ENCODE measurements around the gene FHIT. TPM values are rescaled to one million over a fixed set of nuclear protein-coding genes. Genes with fewer than 3 reads are reported as not detected.

The FHIT gene
- total RNA-seq, 2 experiments from 2014 or later: 7.6 to 7.9 TPM

GRCh38 chr3:60323180-60323579 is 928.1 kb downstream of the FHIT start:
- ChIA-PET CTCF (no interaction called here), POLR2A (no interaction called here)
- intact Hi-C loops (cut with micrococcal nuclease): no loop called here
- Mint-ChIP-seq H3K27me3 (no peaks in the 10 kb centered on the region), H3K4me1 (ENCODE audit: low read depth) (peaks cover 4% of the 10 kb centered on the region), H3K9me3 (no peaks in the 10 kb centered on the region), H3K36me3 (ENCODE audit: low read depth) (no peaks in the 10 kb centered on the region), H3K4me3 (no peak overlapping the region), H3K27ac (no peak overlapping the region)
- ATAC-seq (no peak), DNase-seq (no peak)
- TF ChIP-seq CTCF (IDR thresholded peaks at IDR 0.05): no peak

- no peaks in the 10 kb centered on the region for H3K27me3 Mint-ChIP-seq
- no peak overlapping the region for H3K27ac Mint-ChIP-seq
- intact Hi-C loops (cut with micrococcal nuclease): no loop called here
- ATAC-seq (no peak), DNase-seq (no peak)
- H3K9me3 Mint-ChIP-seq: no peaks in the 10 kb centered on the region
- ChIA-PET CTCF (no interaction called here), POLR2A (no interaction called here)
- peaks cover 4% of the 10 kb centered on the region for H3K4me1 Mint-ChIP-seq (ENCODE audit: low read depth)
- TF ChIP-seq CTCF (IDR thresholded peaks at IDR 0.05): no peak
- no peak overlapping the region for H3K4me3 Mint-ChIP-seq
- H3K36me3 Mint-ChIP-seq (ENCODE audit: low read depth): no peaks in the 10 kb centered on the region
Observed at GRCh38 chr3:60322298-60322856, 928.9 kb downstream of the FHIT start.

GRCh38 chr3:60319179-60319858 is 931.9 kb downstream of the FHIT start:
- no peak for ATAC-seq
- Mint-ChIP-seq H3K27me3 (no peaks in the 10 kb centered on the region), H3K9me3 (peaks cover 7% of the 10 kb centered on the region), H3K4me3 (no peak overlapping the region), H3K36me3 (ENCODE audit: low read depth) (peaks cover 6% of the 10 kb centered on the region), H3K4me1 (ENCODE audit: low read depth) (no peaks in the 10 kb centered on the region), H3K27ac (no peak overlapping the region)
- no peak for TF ChIP-seq CTCF (IDR thresholded peaks at IDR 0.05)
- POLR2A ChIA-PET: no interaction called here
- CTCF ChIA-PET: no interaction called here
- no peak for DNase-seq
- intact Hi-C loops (cut with micrococcal nuclease): no loop called here

- Mint-ChIP-seq H3K27me3 (no peaks in the 10 kb centered on the region), H3K36me3 (ENCODE audit: low read depth) (peaks cover 6% of the 10 kb centered on the region), H3K4me3 (no peak overlapping the region), H3K9me3 (peaks cover 7% of the 10 kb centered on the region), H3K27ac (no peak overlapping the region), H3K4me1 (ENCODE audit: low read depth) (peaks cover 7% of the 10 kb centered on the region)
- POLR2A ChIA-PET: no interaction called here
- no peak for TF ChIP-seq CTCF (IDR thresholded peaks at IDR 0.05)
- ATAC-seq (no peak), DNase-seq (no peak)
- CTCF ChIA-PET: no interaction called here
- intact Hi-C loops (cut with micrococcal nuclease): no loop called here
Observed at GRCh38 chr3:60316121-60316797, 935.0 kb downstream of the FHIT start.

GRCh38 chr3:60313951-60314461 is 937.2 kb downstream of the FHIT start:
- Mint-ChIP-seq H3K4me1 (ENCODE audit: low read depth) (peaks cover 7% of the 10 kb centered on the region), H3K4me3 (no peak overlapping the region), H3K36me3 (ENCODE audit: low read depth) (peaks cover 6% of the 10 kb centered on the region), H3K27me3 (no peaks in the 10 kb centered on the region), H3K27ac (no peak overlapping the region), H3K9me3 (peaks cover 7% of the 10 kb centered on the region)
- ChIA-PET CTCF (no interaction called here), POLR2A (no interaction called here)
- intact Hi-C loops (cut with micrococcal nuclease): no loop called here
- DNase-seq: no peak
- ATAC-seq: no peak
- no peak for TF ChIP-seq CTCF (IDR thresholded peaks at IDR 0.05)

Measured in activated CD8-positive, alpha-beta T cell treated with anti-CD3 and anti-CD28 coated beads for 36 hours (primary cell).